Measurements from ENCODE around the gene CAMTA2. TPM values are rescaled to one million over a fixed set of nuclear protein-coding genes. Genes with fewer than 3 reads are reported as not detected.
A peak's percentile ranks its signal among the peaks of the same experiment; 100 is the strongest.

Gene CAMTA2
- total and polyA plus RNA-seq, 2 experiments from 2014 or later: 4.4 to 8.7 TPM

DNA sequence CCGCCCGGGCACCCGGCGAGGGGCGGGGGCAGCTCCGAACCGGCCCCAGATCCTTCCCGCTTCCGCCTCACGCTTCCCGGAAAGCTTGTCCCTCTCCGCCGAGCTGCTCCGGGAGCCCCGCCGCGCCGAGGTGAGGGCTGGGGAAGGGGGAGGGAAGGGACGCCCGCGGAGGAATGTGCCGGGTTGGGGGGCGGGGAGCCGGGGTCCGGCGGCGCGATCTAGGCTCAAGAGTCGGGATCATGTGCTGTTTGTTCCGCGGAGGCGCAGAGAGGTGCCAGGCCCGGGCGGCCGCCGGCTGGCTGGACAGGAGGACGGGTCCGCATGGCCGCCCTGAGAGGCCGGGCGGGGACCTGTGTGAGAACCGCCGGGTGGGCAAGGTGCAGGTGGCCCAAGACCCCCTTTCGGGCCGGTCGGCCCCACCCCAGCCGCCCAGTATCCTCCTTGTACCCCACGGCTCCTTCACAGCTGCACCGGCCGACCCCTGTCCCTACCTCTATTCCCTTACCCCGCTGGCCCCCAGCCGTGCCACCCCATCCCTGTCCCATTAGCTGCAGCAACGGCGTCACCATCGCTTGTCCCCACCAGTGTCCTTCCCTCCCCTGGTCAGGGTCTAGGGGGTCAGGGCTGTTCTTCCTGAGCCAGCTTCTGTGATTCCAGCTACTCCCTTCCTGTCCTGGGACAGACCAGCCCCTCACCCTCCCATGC is 10.7 kb upstream of the CAMTA2 start:
- peaks cover 16% of the 10 kb centered on the region for H3K79me2 ChIP-seq (replicated peaks; ENCODE audit: insufficient read depth)
- ATAC-seq: peak; percentile 19
- peaks cover 21% of the 10 kb centered on the region for H3K4me1 Mint-ChIP-seq

More for the DNA sequence above, 10.7 kb upstream of the CAMTA2 start:
- H3K9me2 ChIP-seq (ENCODE audit: insufficient read depth): no peaks in the 10 kb centered on the region
- H3F3A ChIP-seq (replicated peaks; ENCODE audit: low read depth): 0 out of 2 replicates have a peak, but pooled peaks cover 2% of the 10 kb centered on the region
- peaks cover 11% of the 10 kb centered on the region; the same call in 1 of the 2 replicates for H3K27me3 ChIP-seq (ENCODE audit: insufficient read depth)
- peaks cover 5% of the 10 kb centered on the region; the same call in 1 of the 2 replicates for H3K36me3 ChIP-seq (ENCODE audit: insufficient read depth)
- 0 out of 3 replicates have a peak, but pooled peaks cover 3% of the 10 kb centered on the region for H3K9me3 Mint-ChIP-seq
- H3K4me3 Mint-ChIP-seq: peak overlapping the region; percentile 85
- peak; percentile 85 for DNase-seq (ENCODE audit: low spot score)
- no peak overlapping the region for H3K27ac ChIP-seq (ENCODE audit: low read depth)
- peaks cover 19% of the 10 kb centered on the region; the same call in 1 of the 2 replicates for H3K4me1 ChIP-seq (ENCODE audit: insufficient read depth)
- H3K4me2 ChIP-seq: peak overlapping the region; percentile 98
- peak overlapping the region; percentile 94 for H3K4me3 ChIP-seq
- H3K27me3 Mint-ChIP-seq (ENCODE audit: insufficient read depth, low read depth, poor library complexity): peaks cover 33% of the 10 kb centered on the region
- no peak overlapping the region for H3K27ac Mint-ChIP-seq
- H3K36me3 Mint-ChIP-seq (ENCODE audit: low read depth): peaks cover 30% of the 10 kb centered on the region
- no peak overlapping the region for H2AFZ ChIP-seq
- TF ChIP-seq JUNB (IDR thresholded peaks at IDR 0.05; ENCODE audit: unreplicated experiment) (no peak), ZNF114 (CRISPR knock-in tag; IDR thresholded peaks at IDR 0.05) (no peak), STAT1 (IDR thresholded peaks at IDR 0.05; ENCODE audit: unreplicated experiment) (no peak), ZNF331 (CRISPR knock-in tag; IDR thresholded peaks at IDR 0.05; ENCODE audit: low read depth) (no peak), CREB1 (CRISPR knock-in tag; IDR thresholded peaks at IDR 0.05; ENCODE audit: low read depth) (no peak), NANOG (IDR thresholded peaks at IDR 0.05; ENCODE audit: borderline replicate concordance) (no peak), POLR2AphosphoS5 (IDR thresholded peaks at IDR 0.05; ENCODE audit: low read depth) (no peak), EZH2phosphoT487 (IDR thresholded peaks at IDR 0.05; ENCODE audit: unreplicated experiment) (no peak)
- TF ChIP-seq, protein P1, sequence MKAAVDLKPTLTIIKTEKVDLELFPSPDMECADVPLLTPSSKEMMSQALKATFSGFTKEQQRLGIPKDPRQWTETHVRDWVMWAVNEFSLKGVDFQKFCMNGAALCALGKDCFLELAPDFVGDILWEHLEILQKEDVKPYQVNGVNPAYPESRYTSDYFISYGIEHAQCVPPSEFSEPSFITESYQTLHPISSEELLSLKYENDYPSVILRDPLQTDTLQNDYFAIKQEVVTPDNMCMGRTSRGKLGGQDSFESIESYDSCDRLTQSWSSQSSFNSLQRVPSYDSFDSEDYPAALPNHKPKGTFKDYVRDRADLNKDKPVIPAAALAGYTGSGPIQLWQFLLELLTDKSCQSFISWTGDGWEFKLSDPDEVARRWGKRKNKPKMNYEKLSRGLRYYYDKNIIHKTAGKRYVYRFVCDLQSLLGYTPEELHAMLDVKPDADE (IDR thresholded peaks at IDR 0.05): no peak
- TF ChIP-seq, protein P2, sequence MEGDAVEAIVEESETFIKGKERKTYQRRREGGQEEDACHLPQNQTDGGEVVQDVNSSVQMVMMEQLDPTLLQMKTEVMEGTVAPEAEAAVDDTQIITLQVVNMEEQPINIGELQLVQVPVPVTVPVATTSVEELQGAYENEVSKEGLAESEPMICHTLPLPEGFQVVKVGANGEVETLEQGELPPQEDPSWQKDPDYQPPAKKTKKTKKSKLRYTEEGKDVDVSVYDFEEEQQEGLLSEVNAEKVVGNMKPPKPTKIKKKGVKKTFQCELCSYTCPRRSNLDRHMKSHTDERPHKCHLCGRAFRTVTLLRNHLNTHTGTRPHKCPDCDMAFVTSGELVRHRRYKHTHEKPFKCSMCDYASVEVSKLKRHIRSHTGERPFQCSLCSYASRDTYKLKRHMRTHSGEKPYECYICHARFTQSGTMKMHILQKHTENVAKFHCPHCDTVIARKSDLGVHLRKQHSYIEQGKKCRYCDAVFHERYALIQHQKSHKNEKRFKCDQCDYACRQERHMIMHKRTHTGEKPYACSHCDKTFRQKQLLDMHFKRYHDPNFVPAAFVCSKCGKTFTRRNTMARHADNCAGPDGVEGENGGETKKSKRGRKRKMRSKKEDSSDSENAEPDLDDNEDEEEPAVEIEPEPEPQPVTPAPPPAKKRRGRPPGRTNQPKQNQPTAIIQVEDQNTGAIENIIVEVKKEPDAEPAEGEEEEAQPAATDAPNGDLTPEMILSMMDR (conservative IDR thresholded peaks at IDR 0.05; ENCODE audit: low read depth in 2 of 2): no peak
- TF ChIP-seq, protein P3, sequence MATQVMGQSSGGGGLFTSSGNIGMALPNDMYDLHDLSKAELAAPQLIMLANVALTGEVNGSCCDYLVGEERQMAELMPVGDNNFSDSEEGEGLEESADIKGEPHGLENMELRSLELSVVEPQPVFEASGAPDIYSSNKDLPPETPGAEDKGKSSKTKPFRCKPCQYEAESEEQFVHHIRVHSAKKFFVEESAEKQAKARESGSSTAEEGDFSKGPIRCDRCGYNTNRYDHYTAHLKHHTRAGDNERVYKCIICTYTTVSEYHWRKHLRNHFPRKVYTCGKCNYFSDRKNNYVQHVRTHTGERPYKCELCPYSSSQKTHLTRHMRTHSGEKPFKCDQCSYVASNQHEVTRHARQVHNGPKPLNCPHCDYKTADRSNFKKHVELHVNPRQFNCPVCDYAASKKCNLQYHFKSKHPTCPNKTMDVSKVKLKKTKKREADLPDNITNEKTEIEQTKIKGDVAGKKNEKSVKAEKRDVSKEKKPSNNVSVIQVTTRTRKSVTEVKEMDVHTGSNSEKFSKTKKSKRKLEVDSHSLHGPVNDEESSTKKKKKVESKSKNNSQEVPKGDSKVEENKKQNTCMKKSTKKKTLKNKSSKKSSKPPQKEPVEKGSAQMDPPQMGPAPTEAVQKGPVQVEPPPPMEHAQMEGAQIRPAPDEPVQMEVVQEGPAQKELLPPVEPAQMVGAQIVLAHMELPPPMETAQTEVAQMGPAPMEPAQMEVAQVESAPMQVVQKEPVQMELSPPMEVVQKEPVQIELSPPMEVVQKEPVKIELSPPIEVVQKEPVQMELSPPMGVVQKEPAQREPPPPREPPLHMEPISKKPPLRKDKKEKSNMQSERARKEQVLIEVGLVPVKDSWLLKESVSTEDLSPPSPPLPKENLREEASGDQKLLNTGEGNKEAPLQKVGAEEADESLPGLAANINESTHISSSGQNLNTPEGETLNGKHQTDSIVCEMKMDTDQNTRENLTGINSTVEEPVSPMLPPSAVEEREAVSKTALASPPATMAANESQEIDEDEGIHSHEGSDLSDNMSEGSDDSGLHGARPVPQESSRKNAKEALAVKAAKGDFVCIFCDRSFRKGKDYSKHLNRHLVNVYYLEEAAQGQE (IDR thresholded peaks at IDR 0.05; ENCODE audit: unreplicated experiment): no peak
- TF ChIP-seq, protein P4, sequence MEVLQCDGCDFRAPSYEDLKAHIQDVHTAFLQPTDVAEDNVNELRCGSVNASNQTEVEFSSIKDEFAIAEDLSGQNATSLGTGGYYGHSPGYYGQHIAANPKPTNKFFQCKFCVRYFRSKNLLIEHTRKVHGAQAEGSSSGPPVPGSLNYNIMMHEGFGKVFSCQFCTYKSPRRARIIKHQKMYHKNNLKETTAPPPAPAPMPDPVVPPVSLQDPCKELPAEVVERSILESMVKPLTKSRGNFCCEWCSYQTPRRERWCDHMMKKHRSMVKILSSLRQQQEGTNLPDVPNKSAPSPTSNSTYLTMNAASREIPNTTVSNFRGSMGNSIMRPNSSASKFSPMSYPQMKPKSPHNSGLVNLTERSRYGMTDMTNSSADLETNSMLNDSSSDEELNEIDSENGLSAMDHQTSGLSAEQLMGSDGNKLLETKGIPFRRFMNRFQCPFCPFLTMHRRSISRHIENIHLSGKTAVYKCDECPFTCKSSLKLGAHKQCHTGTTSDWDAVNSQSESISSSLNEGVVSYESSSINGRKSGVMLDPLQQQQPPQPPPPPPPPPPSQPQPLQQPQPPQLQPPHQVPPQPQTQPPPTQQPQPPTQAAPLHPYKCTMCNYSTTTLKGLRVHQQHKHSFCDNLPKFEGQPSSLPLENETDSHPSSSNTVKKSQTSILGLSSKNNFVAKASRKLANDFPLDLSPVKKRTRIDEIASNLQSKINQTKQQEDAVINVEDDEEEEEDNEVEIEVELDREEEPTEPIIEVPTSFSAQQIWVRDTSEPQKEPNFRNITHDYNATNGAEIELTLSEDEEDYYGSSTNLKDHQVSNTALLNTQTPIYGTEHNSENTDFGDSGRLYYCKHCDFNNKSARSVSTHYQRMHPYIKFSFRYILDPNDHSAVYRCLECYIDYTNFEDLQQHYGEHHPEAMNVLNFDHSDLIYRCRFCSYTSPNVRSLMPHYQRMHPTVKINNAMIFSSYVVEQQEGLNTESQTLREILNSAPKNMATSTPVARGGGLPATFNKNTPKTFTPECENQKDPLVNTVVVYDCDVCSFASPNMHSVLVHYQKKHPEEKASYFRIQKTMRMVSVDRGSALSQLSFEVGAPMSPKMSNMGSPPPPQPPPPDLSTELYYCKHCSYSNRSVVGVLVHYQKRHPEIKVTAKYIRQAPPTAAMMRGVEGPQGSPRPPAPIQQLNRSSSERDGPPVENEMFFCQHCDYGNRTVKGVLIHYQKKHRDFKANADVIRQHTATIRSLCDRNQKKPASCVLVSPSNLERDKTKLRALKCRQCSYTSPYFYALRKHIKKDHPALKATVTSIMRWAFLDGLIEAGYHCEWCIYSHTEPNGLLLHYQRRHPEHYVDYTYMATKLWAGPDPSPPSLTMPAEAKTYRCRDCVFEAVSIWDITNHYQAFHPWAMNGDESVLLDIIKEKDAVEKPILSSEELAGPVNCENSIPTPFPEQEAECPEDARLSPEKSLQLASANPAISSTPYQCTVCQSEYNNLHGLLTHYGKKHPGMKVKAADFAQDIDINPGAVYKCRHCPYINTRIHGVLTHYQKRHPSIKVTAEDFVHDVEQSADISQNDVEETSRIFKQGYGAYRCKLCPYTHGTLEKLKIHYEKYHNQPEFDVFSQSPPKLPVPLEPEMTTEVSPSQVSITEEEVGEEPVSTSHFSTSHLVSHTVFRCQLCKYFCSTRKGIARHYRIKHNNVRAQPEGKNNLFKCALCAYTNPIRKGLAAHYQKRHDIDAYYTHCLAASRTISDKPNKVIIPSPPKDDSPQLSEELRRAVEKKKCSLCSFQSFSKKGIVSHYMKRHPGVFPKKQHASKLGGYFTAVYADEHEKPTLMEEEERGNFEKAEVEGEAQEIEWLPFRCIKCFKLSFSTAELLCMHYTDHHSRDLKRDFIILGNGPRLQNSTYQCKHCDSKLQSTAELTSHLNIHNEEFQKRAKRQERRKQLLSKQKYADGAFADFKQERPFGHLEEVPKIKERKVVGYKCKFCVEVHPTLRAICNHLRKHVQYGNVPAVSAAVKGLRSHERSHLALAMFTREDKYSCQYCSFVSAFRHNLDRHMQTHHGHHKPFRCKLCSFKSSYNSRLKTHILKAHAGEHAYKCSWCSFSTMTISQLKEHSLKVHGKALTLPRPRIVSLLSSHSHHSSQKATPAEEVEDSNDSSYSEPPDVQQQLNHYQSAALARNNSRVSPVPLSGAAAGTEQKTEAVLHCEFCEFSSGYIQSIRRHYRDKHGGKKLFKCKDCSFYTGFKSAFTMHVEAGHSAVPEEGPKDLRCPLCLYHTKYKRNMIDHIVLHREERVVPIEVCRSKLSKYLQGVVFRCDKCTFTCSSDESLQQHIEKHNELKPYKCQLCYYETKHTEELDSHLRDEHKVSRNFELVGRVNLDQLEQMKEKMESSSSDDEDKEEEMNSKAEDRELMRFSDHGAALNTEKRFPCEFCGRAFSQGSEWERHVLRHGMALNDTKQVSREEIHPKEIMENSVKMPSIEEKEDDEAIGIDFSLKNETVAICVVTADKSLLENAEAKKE (CRISPR knock-in tag; IDR thresholded peaks at IDR 0.05): no peak
- no peaks in the 10 kb centered on the region; the same call in none of the 2 replicates for H4K20me1 ChIP-seq (replicated peaks; ENCODE audit: insufficient read depth)

Measured in GM23338 (cell line).